GM20000 (cell line): Measurements from ENCODE around the gene SLC38A5.
A peak's percentile ranks its signal among the peaks of the same experiment; 100 is the strongest.

Source experiments
- DNase-seq: peaks from one replicate; pipeline ENCODE4 v3.0.0; 2012; ENCODE audit warnings: low spot score
- TF ChIP-seq, protein P1 (sequence below): IDR thresholded peaks from 2 replicates; pipeline ENCODE4 v1.5.1; 2012; ENCODE audit warnings: mild to moderate bottlenecking, control low read depth; ENCODE audit errors: extremely low read depth, missing control alignments

The SLC38A5 gene

DNA sequence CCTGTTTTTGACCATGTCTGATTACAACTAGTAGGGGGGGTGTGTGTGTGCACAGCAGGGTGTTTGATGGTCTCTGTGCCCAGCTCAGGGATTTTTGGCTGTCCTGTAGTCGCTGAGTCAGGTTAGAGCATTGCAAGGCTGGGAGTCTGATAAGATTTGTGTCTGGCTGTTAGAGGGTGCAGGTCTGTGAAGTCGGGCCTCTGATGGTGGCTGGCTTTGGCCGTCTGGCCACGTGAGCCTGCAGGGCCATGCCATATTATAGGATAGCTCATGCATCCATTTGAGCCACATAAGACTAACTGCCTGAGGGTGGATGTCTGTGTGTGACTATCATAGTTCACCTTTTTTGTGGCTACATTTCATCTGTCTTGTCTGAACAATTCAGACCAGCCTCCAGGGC is 43.6 kb upstream of the SLC38A5 start:
- TF ChIP-seq, protein P1, sequence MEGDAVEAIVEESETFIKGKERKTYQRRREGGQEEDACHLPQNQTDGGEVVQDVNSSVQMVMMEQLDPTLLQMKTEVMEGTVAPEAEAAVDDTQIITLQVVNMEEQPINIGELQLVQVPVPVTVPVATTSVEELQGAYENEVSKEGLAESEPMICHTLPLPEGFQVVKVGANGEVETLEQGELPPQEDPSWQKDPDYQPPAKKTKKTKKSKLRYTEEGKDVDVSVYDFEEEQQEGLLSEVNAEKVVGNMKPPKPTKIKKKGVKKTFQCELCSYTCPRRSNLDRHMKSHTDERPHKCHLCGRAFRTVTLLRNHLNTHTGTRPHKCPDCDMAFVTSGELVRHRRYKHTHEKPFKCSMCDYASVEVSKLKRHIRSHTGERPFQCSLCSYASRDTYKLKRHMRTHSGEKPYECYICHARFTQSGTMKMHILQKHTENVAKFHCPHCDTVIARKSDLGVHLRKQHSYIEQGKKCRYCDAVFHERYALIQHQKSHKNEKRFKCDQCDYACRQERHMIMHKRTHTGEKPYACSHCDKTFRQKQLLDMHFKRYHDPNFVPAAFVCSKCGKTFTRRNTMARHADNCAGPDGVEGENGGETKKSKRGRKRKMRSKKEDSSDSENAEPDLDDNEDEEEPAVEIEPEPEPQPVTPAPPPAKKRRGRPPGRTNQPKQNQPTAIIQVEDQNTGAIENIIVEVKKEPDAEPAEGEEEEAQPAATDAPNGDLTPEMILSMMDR: no peak
- DNase-seq: no peak

DNA sequence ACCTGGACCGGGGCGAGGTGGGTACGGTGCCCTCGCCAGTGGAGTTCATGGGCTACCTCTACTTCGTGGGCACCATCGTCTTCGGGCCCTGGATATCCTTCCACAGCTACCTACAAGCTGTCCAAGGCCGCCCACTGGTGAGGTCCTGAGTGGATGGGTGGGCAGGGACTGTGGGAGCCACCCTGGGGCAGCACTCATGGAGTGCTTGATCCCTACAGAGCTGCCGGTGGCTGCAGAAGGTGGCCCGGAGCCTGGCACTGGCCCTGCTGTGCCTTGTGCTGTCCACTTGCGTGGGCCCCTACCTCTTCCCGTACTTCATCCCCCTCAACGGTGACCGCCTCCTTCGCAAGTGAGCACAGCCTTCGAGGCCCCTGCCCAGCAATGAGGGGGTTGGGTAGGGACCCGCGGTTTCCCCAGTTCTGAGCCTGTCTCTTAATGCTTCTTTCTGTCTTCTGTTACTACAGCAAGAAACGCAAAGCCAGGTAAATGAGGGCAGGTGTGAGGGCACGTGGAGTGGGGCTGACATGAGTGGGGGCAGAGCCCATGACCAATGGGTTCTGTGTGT is 42.4 kb upstream of the SLC38A5 start:
- no peak for DNase-seq
- TF ChIP-seq, protein P1: no peak

DNA sequence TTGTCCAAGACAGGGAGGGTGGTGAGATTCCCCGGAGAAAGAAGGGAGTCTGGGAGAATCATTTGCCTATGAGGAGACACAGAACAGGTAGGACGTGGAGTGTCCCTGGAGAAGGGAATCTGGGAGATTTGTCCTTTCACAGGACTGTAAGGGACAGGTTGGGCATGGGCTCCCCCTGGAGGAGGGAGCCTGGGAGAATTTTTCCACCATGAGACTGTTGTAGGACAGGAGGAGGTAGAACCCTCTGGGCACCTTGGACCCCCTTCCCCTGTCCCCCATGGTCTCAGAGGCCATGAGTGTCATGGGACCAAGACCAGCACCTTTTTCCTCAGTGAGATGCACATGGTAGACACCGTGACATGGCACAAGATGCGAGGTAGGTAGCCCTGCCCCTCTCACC is 41.5 kb upstream of the SLC38A5 start:
- TF ChIP-seq, protein P1: peak; percentile 21
- no peak for DNase-seq

DNA sequence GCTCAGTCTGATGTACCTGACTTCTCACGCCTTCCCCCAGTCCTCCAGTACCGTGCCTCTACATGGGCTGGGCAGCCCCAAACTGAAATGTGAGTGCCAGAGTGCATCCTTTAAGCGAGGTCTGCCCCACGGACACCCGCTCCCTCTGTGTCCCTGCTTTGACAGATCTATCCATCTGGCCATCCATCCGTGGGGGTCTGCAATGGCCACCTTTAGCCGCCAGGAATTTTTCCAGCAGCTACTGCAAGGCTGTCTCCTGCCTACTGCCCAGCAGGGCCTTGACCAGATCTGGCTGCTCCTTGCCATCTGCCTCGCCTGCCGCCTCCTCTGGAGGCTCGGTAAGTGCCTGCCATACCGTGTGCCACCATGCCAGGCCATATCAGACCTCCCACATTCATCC is 39.6 kb upstream of the SLC38A5 start:
- no peak for DNase-seq
- TF ChIP-seq, protein P1: no peak

DNA sequence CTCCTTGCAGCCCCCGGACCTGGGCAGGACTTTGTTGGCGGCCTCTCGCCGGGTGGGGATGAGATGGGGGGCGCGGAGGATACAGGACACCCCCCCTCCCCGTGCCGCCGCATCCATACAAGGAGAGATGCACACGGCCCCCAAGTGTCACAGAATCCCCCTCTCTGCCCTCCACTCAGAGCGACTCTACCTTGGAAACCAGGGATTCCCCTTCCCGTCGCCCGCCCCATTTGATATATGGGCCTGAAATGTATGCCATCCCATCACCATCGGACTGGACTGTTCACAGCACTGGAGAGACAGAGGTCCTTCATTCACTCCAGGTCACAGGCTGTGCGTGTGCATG is 39.2 kb upstream of the SLC38A5 start:
- peak; percentile 8 for DNase-seq
- TF ChIP-seq, protein P1: no peak

DNA sequence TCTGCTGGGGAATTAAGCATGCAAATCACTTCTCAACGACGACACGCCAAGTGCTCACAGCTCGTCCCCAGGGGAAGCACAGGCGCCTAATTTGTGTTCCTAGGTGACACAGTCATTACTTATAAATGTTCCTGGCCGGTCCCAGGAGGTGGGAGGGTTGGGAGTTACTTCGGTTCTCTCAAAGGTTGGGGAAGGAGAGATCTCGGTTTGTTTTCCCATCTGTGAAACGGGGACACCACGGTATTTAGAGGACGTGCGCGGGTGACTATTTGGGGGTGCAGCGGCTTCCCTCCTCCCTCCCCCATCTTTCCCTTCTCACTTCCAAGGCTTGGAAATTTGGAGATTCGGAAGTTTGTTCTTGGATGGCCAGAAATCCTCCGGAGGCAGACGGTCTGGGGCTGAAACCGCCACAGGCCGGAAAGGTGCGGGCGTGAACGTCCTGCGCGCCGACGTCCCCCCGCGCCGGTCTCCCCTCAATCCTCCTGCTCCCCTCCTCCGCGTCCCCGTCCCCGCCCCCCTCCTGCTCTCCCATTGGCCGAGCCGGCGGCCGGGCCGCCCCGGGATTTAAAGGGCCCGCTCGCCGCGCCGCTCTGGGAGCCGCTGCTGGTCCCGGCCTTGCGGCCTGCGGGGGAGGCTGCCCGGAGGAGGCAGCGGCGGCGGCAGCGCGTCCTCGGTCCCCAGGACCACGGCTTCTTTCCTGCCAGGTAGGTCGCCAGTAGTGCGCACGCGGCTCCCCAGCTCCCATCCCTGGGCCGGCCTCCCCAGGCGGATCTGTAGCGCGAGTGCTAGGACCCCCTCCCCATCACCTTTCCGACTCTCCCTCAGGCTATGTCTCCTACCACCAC is 38.6 kb upstream of the SLC38A5 start, which contains the start of gene PORCN:
Gene PORCN, plus strand, starts transcription at position 593 of the 845 bp plus-strand sequence. CDS start 829 bp downstream, outside the sequence.
- TF ChIP-seq, protein P1: no peak
- peak; percentile 92 for DNase-seq

DNA sequence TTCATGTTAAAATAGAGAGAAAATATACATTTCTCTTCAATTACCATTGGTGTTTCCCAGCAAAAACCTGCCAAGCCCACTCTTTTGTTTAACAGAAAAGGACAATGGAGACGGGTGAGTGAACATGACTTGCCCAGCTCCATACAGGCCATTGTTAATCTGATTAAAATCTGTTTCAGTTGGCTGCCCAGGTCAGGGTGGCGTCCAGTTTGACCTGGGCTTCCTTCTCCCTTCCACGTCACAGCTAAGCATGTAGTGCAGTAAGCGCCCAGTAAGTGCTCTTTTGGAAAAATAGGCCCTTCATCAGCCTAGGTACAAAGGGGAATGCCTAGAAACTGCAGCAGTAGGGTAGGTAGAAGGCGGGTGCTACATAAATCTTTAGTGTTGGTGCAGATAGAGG is 37.2 kb upstream of the SLC38A5 start:
- TF ChIP-seq, protein P1: no peak
- no peak for DNase-seq
